ENCODE results near the gene OLFML2A.

OLFML2A gene

DNA sequence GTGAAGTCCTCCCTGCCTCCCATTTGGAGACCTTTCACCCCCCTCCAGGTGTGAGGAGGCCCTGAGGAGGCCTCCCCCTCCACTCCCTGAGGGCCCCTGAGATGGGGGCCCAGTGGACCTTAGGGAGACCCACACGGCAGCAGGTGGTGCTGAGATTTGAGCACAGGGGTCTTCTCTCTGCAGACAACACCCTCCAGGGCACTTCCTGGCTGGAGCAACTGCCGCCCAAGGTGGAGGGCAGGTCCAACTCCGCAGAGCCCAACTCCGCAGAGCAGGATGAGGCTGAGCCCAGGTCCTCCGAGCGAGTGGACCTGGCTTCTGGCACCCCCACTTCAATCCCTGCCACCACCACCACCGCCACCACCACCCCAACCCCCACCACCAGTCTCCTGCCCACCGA lies 27.0 kb downstream of the OLFML2A start:
- H3K79me2 ChIP-seq (ENCODE audit: insufficient read depth, low read length) = no peaks in the 10 kb centered on the region
- H3K4me3 ChIP-seq (ENCODE audit: low read length, poor library complexity, severe bottlenecking) = no peak overlapping the region
- no peaks in the 10 kb centered on the region for H3K9me3 ChIP-seq (ENCODE audit: insufficient read depth, low read depth, low read length)
- no peak overlapping the region for H3K9ac ChIP-seq (ENCODE audit: low read depth, low read length, poor library complexity, severe bottlenecking)
- H3K4me2 ChIP-seq (ENCODE audit: low read depth, low read length, poor library complexity, severe bottlenecking) = no peak overlapping the region
- H3F3A ChIP-seq (ENCODE audit: low read depth) = no peaks in the 10 kb centered on the region
- H2AFZ ChIP-seq (ENCODE audit: low read length) = no peak overlapping the region
- H3K4me1 ChIP-seq (ENCODE audit: insufficient read depth, low read length, poor library complexity, severe bottlenecking) = no peaks in the 10 kb centered on the region
- H3K27me3 ChIP-seq (ENCODE audit: insufficient read depth, low read length, poor library complexity, severe bottlenecking) = no peaks in the 10 kb centered on the region
- no peaks in the 10 kb centered on the region for H3K36me3 ChIP-seq (ENCODE audit: insufficient read depth, low read length)
- no peaks in the 10 kb centered on the region for H3K9me2 ChIP-seq (replicated peaks; ENCODE audit: low read depth, low read length)
- H4K20me1 ChIP-seq (ENCODE audit: insufficient read depth, low read length, poor library complexity, severe bottlenecking) = no peaks in the 10 kb centered on the region
- TF ChIP-seq CTCF (conservative IDR thresholded peaks at IDR 0.05; ENCODE audit: low read length) (no peak), EZH2phosphoT487 (IDR thresholded peaks at IDR 0.05; ENCODE audit: borderline replicate concordance) (no peak)

DNA sequence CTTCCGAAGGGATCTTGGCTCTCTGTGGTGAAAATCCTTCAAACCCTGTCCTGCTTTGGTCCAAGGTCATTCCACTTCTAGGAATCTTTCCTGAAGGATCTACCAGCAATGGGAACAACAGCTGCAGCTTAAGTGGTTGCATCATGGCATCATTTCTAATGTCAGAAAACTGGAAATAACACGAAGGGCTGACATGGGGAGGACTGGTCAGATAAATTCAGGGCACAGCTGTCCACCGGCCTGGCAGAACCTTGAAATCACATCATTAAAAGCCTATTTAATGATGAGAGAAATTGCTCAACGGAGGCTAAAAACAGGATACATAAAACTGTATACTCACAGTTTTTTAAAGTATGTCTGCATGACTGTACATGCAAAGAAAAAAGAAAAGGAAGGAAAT lies 28.3 kb downstream of the OLFML2A start:
- Histone ChIP-seq H3K4me1 (ENCODE audit: insufficient read depth, low read length, poor library complexity, severe bottlenecking) (no peaks in the 10 kb centered on the region), H3K4me2 (ENCODE audit: low read depth, low read length, poor library complexity, severe bottlenecking) (no peak overlapping the region), H3K79me2 (ENCODE audit: insufficient read depth, low read length) (no peaks in the 10 kb centered on the region), H3K9ac (ENCODE audit: low read depth, low read length, poor library complexity, severe bottlenecking) (no peak overlapping the region), H3K9me2 (replicated peaks; ENCODE audit: low read depth, low read length) (no peaks in the 10 kb centered on the region), H3K27me3 (ENCODE audit: insufficient read depth, low read length, poor library complexity, severe bottlenecking) (no peaks in the 10 kb centered on the region), H3K36me3 (ENCODE audit: insufficient read depth, low read length) (no peaks in the 10 kb centered on the region), H3K4me3 (ENCODE audit: low read length, poor library complexity, severe bottlenecking) (no peak overlapping the region), H3F3A (ENCODE audit: low read depth) (no peaks in the 10 kb centered on the region), H3K9me3 (ENCODE audit: insufficient read depth, low read depth, low read length) (no peaks in the 10 kb centered on the region), H4K20me1 (ENCODE audit: insufficient read depth, low read length, poor library complexity, severe bottlenecking) (no peaks in the 10 kb centered on the region), H2AFZ (ENCODE audit: low read length) (no peak overlapping the region)
- no peak for TF ChIP-seq EZH2phosphoT487 (IDR thresholded peaks at IDR 0.05; ENCODE audit: borderline replicate concordance)

GRCh38 chr9:124808246-124808956 lies 31.5 kb downstream of the OLFML2A start:
- TF ChIP-seq EZH2phosphoT487 (IDR thresholded peaks at IDR 0.05; ENCODE audit: borderline replicate concordance) = no peak
- no peak for TF ChIP-seq CTCF (conservative IDR thresholded peaks at IDR 0.05; ENCODE audit: low read length)
- Histone ChIP-seq H2AFZ (ENCODE audit: low read length) (no peak overlapping the region), H3F3A (ENCODE audit: low read depth) (no peaks in the 10 kb centered on the region)

GRCh38 chr9:124809211-124809610 lies 32.3 kb downstream of the OLFML2A start:
- no peak overlapping the region for H3K4me3 ChIP-seq (ENCODE audit: low read length, poor library complexity, severe bottlenecking)
- no peak overlapping the region for H3K4me2 ChIP-seq (ENCODE audit: low read depth, low read length, poor library complexity, severe bottlenecking)
- no peaks in the 10 kb centered on the region for H3K4me1 ChIP-seq (ENCODE audit: insufficient read depth, low read length, poor library complexity, severe bottlenecking)
- H3K27me3 ChIP-seq (ENCODE audit: insufficient read depth, low read length, poor library complexity, severe bottlenecking) = no peaks in the 10 kb centered on the region
- no peak overlapping the region for H3K9ac ChIP-seq (ENCODE audit: low read depth, low read length, poor library complexity, severe bottlenecking)
- no peaks in the 10 kb centered on the region for H3F3A ChIP-seq (ENCODE audit: low read depth)
- no peaks in the 10 kb centered on the region for H4K20me1 ChIP-seq (ENCODE audit: insufficient read depth, low read length, poor library complexity, severe bottlenecking)
- H3K9me3 ChIP-seq (ENCODE audit: insufficient read depth, low read depth, low read length) = no peaks in the 10 kb centered on the region
- no peaks in the 10 kb centered on the region for H3K9me2 ChIP-seq (replicated peaks; ENCODE audit: low read depth, low read length)
- H3K36me3 ChIP-seq (ENCODE audit: insufficient read depth, low read length) = no peaks in the 10 kb centered on the region
- TF ChIP-seq CTCF (conservative IDR thresholded peaks at IDR 0.05; ENCODE audit: low read length) (no peak), EZH2phosphoT487 (IDR thresholded peaks at IDR 0.05; ENCODE audit: borderline replicate concordance) (no peak)
- H3K79me2 ChIP-seq (ENCODE audit: insufficient read depth, low read length) = no peaks in the 10 kb centered on the region
- H2AFZ ChIP-seq (ENCODE audit: low read length) = no peak overlapping the region

More at GRCh38 chr9:124808246-124808956, 31.5 kb downstream of the OLFML2A start:
- H3K4me2 ChIP-seq (ENCODE audit: low read depth, low read length, poor library complexity, severe bottlenecking) = no peak overlapping the region
- no peak overlapping the region for H3K4me3 ChIP-seq (ENCODE audit: low read length, poor library complexity, severe bottlenecking)
- H3K27me3 ChIP-seq (ENCODE audit: insufficient read depth, low read length, poor library complexity, severe bottlenecking) = no peaks in the 10 kb centered on the region
- no peaks in the 10 kb centered on the region for H3K9me2 ChIP-seq (replicated peaks; ENCODE audit: low read depth, low read length)
- no peaks in the 10 kb centered on the region for H3K79me2 ChIP-seq (ENCODE audit: insufficient read depth, low read length)
- H3K36me3 ChIP-seq (ENCODE audit: insufficient read depth, low read length) = no peaks in the 10 kb centered on the region
- H4K20me1 ChIP-seq (ENCODE audit: insufficient read depth, low read length, poor library complexity, severe bottlenecking) = no peaks in the 10 kb centered on the region
- H3K4me1 ChIP-seq (ENCODE audit: insufficient read depth, low read length, poor library complexity, severe bottlenecking) = no peaks in the 10 kb centered on the region
- H3K9me3 ChIP-seq (ENCODE audit: insufficient read depth, low read depth, low read length) = no peaks in the 10 kb centered on the region
- H3K9ac ChIP-seq (ENCODE audit: low read depth, low read length, poor library complexity, severe bottlenecking) = no peak overlapping the region
